Esophagus squamous epithelium (tissue), 4 donors: ENCODE data around the gene CEPT1.

ENCODE experiments used
- CTCF ChIP-seq, 6 experiments: fragments of 450-650 bp in 4 of 6; fragments of 200-600 bp in 2 of 6; sonication (generic) in 2 of 6; IDR thresholded peaks; one replicate each; pipeline ENCODE4 v1.5.1; 2016 to 2019; ENCODE audit warnings: antibody characterized with exemption in 6 of 6, mild to moderate bottlenecking in 4 of 6, moderate library complexity in 4 of 6
- POLR2A ChIP-seq, 4 donors: fragments of 450-650 bp; IDR thresholded peaks; one replicate each; pipeline ENCODE4 v1.6.1; 2017; ENCODE audit warnings: antibody characterized with exemption in 4 of 4, mild to moderate bottlenecking in 4 of 4, moderate library complexity in 3 of 4

GRCh38 chr1:111182052-111182451, 42.0 kb downstream of the CEPT1 start:
- TF ChIP-seq CTCF (IDR thresholded peaks at IDR 0.05) = no peak
- TF ChIP-seq POLR2A (IDR thresholded peaks at IDR 0.05) = no peak
